HepG2 (cell line): ENCODE measurements around the gene DNAJA2. TPM values are rescaled to one million over a fixed set of nuclear protein-coding genes. Genes with fewer than 3 reads are reported as not detected.
A peak's percentile ranks its signal among the peaks of the same experiment; 100 is the strongest.

Experiments used
- ATAC-seq: fragments of 200-7000 bp; cut with Tn5 transposase; 3 replicates; pipeline ENCODE4 v1.9.1; 2020; ENCODE audit warnings: mild to moderate bottlenecking, moderate library complexity
- BruUV-seq: library from RNA; stranded (reverse); fragments of 400-500 nt; replicated peaks from 2 replicates; lab custom pipeline; 2021; lab: Mats Ljungman, UMichigan
- CTCF ChIA-PET: fragments of 300-600 bp; formaldehyde crosslinking; extraction: SDS; loops from one replicate; lab custom pipeline; 2021; ENCODE audit warnings: low total read pairs, inconsistent platforms, low intra/inter-chr PET ratio; lab: Yijun Ruan, JAX
- POLR2A ChIA-PET: fragments of 350-600 bp; sonication (Branson Sonifier 250); formaldehyde crosslinking; loops from one replicate; lab custom pipeline; 2020; ENCODE audit warnings: antibody characterized with exemption, inconsistent platforms; lab: Yijun Ruan, JAX
- DNase-seq: peaks from one replicate; pipeline ENCODE4 v3.0.0-alpha.2; 2015; ENCODE audit warnings: low spot score
- FAIRE-seq: peaks from 3 replicates; lab custom pipeline; 2011; peaks lifted over from hg19 to GRCh38; lab: Jason Lieb, UNC
- H2AFZ ChIP-seq: one replicate; pipeline ENCODE4 v1.6.1; 2011; ENCODE audit warnings: low read length, inconsistent platforms
- H3K27ac ChIP-seq: fragments of 300-600 bp; 3 replicates; pipeline ENCODE4 v1.8.0; 2011; ENCODE audit warnings: mixed run types, mild to moderate bottlenecking, mixed read lengths, low read length, inconsistent platforms; ENCODE audit not compliant: insufficient read depth; ENCODE audit errors: extremely low read length
- H3K27me3 ChIP-seq, 2 experiments: fragments of 200-600 bp in 1 of 2; 2 replicates in 1 of 2; 3 replicates in 1 of 2; pipeline versions ENCODE4 v1.6.0 to v1.8.0; 2011; ENCODE audit warnings: low read length in 2 of 2, mild to moderate bottlenecking in 2 of 2, moderate library complexity in 2 of 2, inconsistent platforms in 1 of 2; ENCODE audit not compliant: insufficient read depth in 2 of 2, control insufficient read depth in 1 of 2
- H3K36me3 ChIP-seq, 2 experiments: fragments of 200-600 bp in 1 of 2; replicated peaks in 1 of 2; 2 replicates in 1 of 2; 3 replicates in 1 of 2; pipeline versions ENCODE4 v1.5.1 to v1.8.0; 2011; ENCODE audit warnings: low read length in 2 of 2, inconsistent platforms in 1 of 2; ENCODE audit not compliant: insufficient read depth in 2 of 2, control insufficient read depth in 1 of 2
- H3K4me1 ChIP-seq: 2 replicates; pipeline ENCODE4 v1.5.1; 2012; ENCODE audit warnings: low read length, inconsistent platforms; ENCODE audit not compliant: insufficient read depth
- H3K4me2 ChIP-seq: 2 replicates; pipeline ENCODE4 v1.6.0; 2011; ENCODE audit warnings: low read depth, low read length, inconsistent platforms
- H3K4me3 ChIP-seq, 3 experiments: fragments of 200-600 bp in 1 of 3; sonication (generic), shearing (Covaris generic) in 1 of 3; replicated peaks in 1 of 3; 2 replicates each; pipeline ENCODE4 v1.5.1; 2011 to 2016; ENCODE audit warnings: low read length in 3 of 3, inconsistent platforms in 2 of 3, low read depth in 2 of 3, mild to moderate bottlenecking in 2 of 3, control low read depth in 1 of 3, mixed read lengths in 1 of 3; ENCODE audit not compliant: insufficient read depth in 1 of 3
- H3K79me2 ChIP-seq: one replicate; pipeline ENCODE4 v1.6.1; 2011; ENCODE audit warnings: low read length, inconsistent platforms; ENCODE audit not compliant: insufficient read depth
- H3K9ac ChIP-seq: 2 replicates; pipeline ENCODE4 v1.6.0; 2011; ENCODE audit warnings: mild to moderate bottlenecking, low read depth, low read length, inconsistent platforms; ENCODE audit not compliant: insufficient read depth
- H3K9me3 ChIP-seq: 2 replicates; pipeline ENCODE4 v1.5.1; 2012; ENCODE audit warnings: mild to moderate bottlenecking, low read length
- H4K20me1 ChIP-seq: 2 replicates; pipeline ENCODE4 v1.6.0; 2011; ENCODE audit warnings: inconsistent platforms, mild to moderate bottlenecking, low read length, moderate library complexity; ENCODE audit not compliant: insufficient read depth
- CHD4 ChIP-seq: fragments of 200-600 bp; sonication (generic); IDR thresholded peaks from 2 replicates; pipeline ENCODE4 v1.7.0; 2017; ENCODE audit warnings: mild to moderate bottlenecking, low read length, borderline replicate concordance
- GABPA ChIP-seq, 2 experiments: IDR thresholded peaks; 2 replicates each; pipeline ENCODE4 v1.6.1; 2011 to 2016; ENCODE audit warnings: low read depth in 2 of 2, low read length in 1 of 2, missing biosample characterization in 1 of 2, missing genetic modification characterization in 1 of 2
- IRF2 ChIP-seq: IDR thresholded peaks from 2 replicates; pipeline ENCODE4 v1.6.1; 2018; ENCODE audit warnings: missing genetic modification reagents, missing compliant biosample characterization
- MAFF ChIP-seq: IDR thresholded peaks from 2 replicates; pipeline ENCODE4 v1.6.1; 2011; ENCODE audit warnings: low read depth, low read length, improper control_type of control experiment
- MAFK ChIP-seq, 2 experiments: IDR thresholded peaks in 1 of 2; conservative IDR thresholded peaks in 1 of 2; 2 replicates each; pipeline ENCODE4 v1.6.1; 2011; ENCODE audit warnings: improper control_type of control experiment in 2 of 2, low read length in 2 of 2
- NCOR1 ChIP-seq: fragments of 200-600 bp; sonication (generic); IDR thresholded peaks from 2 replicates; pipeline ENCODE4 v1.7.0; 2017; ENCODE audit warnings: antibody characterized with exemption, low read length, borderline replicate concordance
- RCOR2 ChIP-seq: IDR thresholded peaks from 2 replicates; pipeline ENCODE4 v1.6.1; 2016; ENCODE audit warnings: missing biosample characterization, missing genetic modification reagents
- RXRB ChIP-seq: IDR thresholded peaks from 2 replicates; pipeline ENCODE4 v1.6.1; 2016; ENCODE audit warnings: borderline replicate concordance, missing genetic modification reagents, missing compliant biosample characterization
- SKI ChIP-seq: fragments of 450-650 bp; IDR thresholded peaks from one replicate; pipeline ENCODE4 v1.6.1; 2018; ENCODE audit warnings: mild to moderate bottlenecking; ENCODE audit not compliant: partially characterized antibody
- ZC3H13 ChIP-seq: sonication (generic); formaldehyde crosslinking; IDR thresholded peaks from 2 replicates; pipeline ENCODE4 v1.8.1; 2023; ENCODE audit warnings: mild to moderate bottlenecking, missing genetic modification reagents, moderate library complexity
- ZFP90 ChIP-seq: sonication (generic); formaldehyde crosslinking; IDR thresholded peaks from 2 replicates; pipeline ENCODE4 v1.8.0; 2022; ENCODE audit warnings: missing genetic modification reagents, mild to moderate bottlenecking, inconsistent platforms, borderline replicate concordance
- ZNF18 ChIP-seq: sonication (generic); formaldehyde crosslinking; IDR thresholded peaks from 2 replicates; pipeline ENCODE4 v1.8.0; 2022; ENCODE audit warnings: mild to moderate bottlenecking, missing genetic modification reagents; ENCODE audit not compliant: insufficient replicate concordance
- ZNF703 ChIP-seq: sonication (generic); formaldehyde crosslinking; IDR thresholded peaks from 2 replicates; pipeline ENCODE4 v1.5.1; 2020; ENCODE audit warnings: missing genetic modification reagents, mild to moderate bottlenecking, moderate library complexity, borderline replicate concordance
- WGBS: methylation state at CpG from one replicate; pipeline ENCODE4 v1.1.6; 2017; ENCODE audit warnings: low lambda C conversion rate; 5-methylcytosine and 5-hydroxymethylcytosine counted together
- in situ Hi-C: cut with HindIII; loops from 2 replicates; pipeline ENCODE4 v1.10.0; 2017; ENCODE audit warnings: low pct_unique_long_range_greater_than_20kb; ENCODE audit not compliant: extremely low pct_ligation_motif_present
- intact Hi-C: fragments of 100-400 bp; cut with micrococcal nuclease; formaldehyde crosslinking; loops from one replicate; pipeline ENCODE4 v1.10.0; 2022; ENCODE audit not compliant: unreplicated experiment
- polyA plus RNA-seq, 8 experiments: library from polyadenylated mRNA; depleted of rRNA in 3 of 8; stranded (reverse) in 7 of 8; unstranded in 1 of 8; fragments of >200 nt; fragmentation: Illumina TruSeq in 4 of 8; extraction: Trizol in 4 of 8; gene quantifications; 2 replicates each; pipeline versions ENCODE4 v1.2.1 to v1.2.3, GENCODE V29; 2011 to 2016; ENCODE audit warnings: low read depth in 4 of 8, missing spikeins in 1 of 8, mixed read lengths in 1 of 8; ENCODE audit not compliant: insufficient read depth in 1 of 8
- total RNA-seq, 5 experiments: library from RNA; depleted of rRNA; stranded (reverse); fragments of >200 nt; fragmentation: Illumina TruSeq; extraction: Trizol; gene quantifications; 2 replicates each; pipeline ENCODE4 v1.2.3, GENCODE V29; 2016; ENCODE audit warnings: low read depth in 1 of 5
- TF ChIP-seq, protein P1 (sequence below): sonication (generic); formaldehyde crosslinking; IDR thresholded peaks from 2 replicates; pipeline ENCODE4 v1.8.1; 2023; ENCODE audit warnings: mild to moderate bottlenecking, missing genetic modification reagents

Gene DNAJA2
- total and polyA plus RNA-seq, 2 of the 13 experiments (the other 11 are each of a cell fraction or from before 2014, with no cell fraction given) = 25.4 to 176 TPM

DNA sequence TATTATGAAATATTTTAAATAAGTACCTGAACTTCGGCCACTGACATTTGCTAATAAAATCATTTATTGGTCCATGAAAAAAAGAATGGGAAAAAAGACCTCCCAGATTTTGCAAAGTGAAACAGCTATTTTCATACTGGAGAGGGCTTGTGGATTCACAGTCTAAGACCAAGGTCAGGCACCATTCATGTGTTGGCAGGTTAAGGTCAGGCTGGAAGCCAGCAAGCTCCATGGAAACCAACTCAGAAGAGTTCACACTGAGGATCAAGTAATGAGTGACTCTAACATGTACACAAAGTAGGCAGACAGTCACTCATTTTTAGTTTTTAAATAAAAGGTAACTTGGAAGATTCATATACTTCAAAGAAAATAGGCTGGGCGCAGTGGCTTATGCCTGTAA, 3.4 kb downstream of the DNAJA2 start (continued):
- TF ChIP-seq IRF2 (CRISPR knock-in tag) = 0 out of 2 replicates have a peak, but pooled peaks have one; percentile 44
- TF ChIP-seq CHD4 = no peak
- TF ChIP-seq SKI = peak; percentile 58
- no peak for TF ChIP-seq NCOR1
- TF ChIP-seq RXRB (CRISPR knock-in tag) = peak; percentile 72; the same call in 1 of the 2 replicates

DNA sequence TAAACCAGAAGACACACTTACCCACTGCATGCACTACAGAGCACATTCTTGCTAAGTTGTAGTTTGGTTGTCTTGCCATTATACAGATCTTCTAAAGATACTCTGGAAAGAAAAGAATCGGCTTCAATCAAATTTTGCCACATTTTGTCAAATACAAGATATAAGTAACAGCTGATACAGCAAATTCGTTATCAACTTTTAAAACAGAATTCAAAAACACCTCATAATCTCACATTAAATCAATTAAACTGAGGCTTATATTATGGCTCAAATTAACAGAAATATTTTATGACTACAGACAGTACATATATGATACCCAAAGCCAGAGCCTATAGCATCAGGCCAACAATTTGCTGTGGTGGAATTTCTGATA, 5.4 kb downstream of the DNAJA2 start:
- CTCF ChIA-PET = no interaction called here
- 95% methylated on average over 2 of the region's 2 CpGs for WGBS
- Histone ChIP-seq H3K27ac (no peak overlapping the region), H2AFZ (no peak overlapping the region), H3K79me2 (peaks cover 53% of the 10 kb centered on the region), H3K9me3 (no peaks in the 10 kb centered on the region), H3K27me3 (no peaks in the 10 kb centered on the region; a peak in 1 of 5 replicates), H3K4me2 (no peak overlapping the region), H3K9ac (no peak overlapping the region), H3K4me3 (no peak overlapping the region), H4K20me1 (peaks cover 43% of the 10 kb centered on the region), H3K4me1 (peaks cover 46% of the 10 kb centered on the region), H3K36me3 (peaks cover 31 to 67% of the 10 kb centered on the region in 2 experiments)
- FAIRE-seq (no peak), DNase-seq (no peak), ATAC-seq (no peak)
- POLR2A ChIA-PET = no interaction called here
- intact Hi-C loops (no loop called here), in situ Hi-C loops (no loop called here)
- TF ChIP-seq ZNF703 (CRISPR knock-in tag) = 0 out of 2 replicates have a peak, but pooled peaks have one; percentile 42
- no peak for TF ChIP-seq ZFP90 (CRISPR knock-in tag)
- TF ChIP-seq MAFF = peak; percentile 91
- no peak for TF ChIP-seq GABPA (IDR thresholded peaks at IDR 0.05; ENCODE audit: low read depth, low read length)
- TF ChIP-seq GABPA (CRISPR knock-in tag; IDR thresholded peaks at IDR 0.05; ENCODE audit: low read depth) = no peak
- peak; percentile 91 to 94 for TF ChIP-seq MAFK (conservative IDR thresholded peaks at IDR 0.05 in 1 of 2, IDR thresholded peaks at IDR 0.05 in 1 of 2; ENCODE audit: low read length in 2 of 2)
- no peak for TF ChIP-seq ZC3H13 (CRISPR knock-in tag)
- no peak for TF ChIP-seq RCOR2 (CRISPR knock-in tag)
- peak; percentile 34 for TF ChIP-seq ZNF18
- TF ChIP-seq, protein P1, sequence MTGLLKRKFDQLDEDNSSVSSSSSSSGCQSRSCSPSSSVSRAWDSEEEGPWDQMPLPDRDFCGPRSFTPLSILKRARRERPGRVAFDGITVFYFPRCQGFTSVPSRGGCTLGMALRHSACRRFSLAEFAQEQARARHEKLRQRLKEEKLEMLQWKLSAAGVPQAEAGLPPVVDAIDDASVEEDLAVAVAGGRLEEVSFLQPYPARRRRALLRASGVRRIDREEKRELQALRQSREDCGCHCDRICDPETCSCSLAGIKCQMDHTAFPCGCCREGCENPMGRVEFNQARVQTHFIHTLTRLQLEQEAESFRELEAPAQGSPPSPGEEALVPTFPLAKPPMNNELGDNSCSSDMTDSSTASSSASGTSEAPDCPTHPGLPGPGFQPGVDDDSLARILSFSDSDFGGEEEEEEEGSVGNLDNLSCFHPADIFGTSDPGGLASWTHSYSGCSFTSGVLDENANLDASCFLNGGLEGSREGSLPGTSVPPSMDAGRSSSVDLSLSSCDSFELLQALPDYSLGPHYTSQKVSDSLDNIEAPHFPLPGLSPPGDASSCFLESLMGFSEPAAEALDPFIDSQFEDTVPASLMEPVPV (CRISPR knock-in tag) = no peak
- BruUV-seq = no TSS peak
